ENCODE measurements around the gene TTBK2. TPM values are rescaled to one million over a fixed set of nuclear protein-coding genes. Genes with fewer than 3 reads are reported as not detected.

The TTBK2 gene
- total and polyA plus RNA-seq, 10 of the 15 experiments (the other 5 are each of a cell fraction or from before 2014, with no cell fraction given): 0.66 to 9.1 (median 3.7) TPM

- ATAC-seq (peak; percentile 31), DNase-seq (ENCODE audit: low read depth, low spot score) (no peak), FAIRE-seq (peak; percentile 52)
- H3K27me3 ChIP-seq (replicated peaks in 1 of 2; ENCODE audit: control insufficient read depth in 2 of 2, insufficient read depth in 2 of 2, low read length in 1 of 2): no peaks in the 10 kb centered on the region
- POLR2A ChIA-PET: interaction anchor here (0.6 kb wide), 1 partner anchor 416 kb away, joined by 4 read pairs; no protein-coding TSS in a partner anchor
- in situ Hi-C loops (cut with MboI): loop anchor here (10.0 kb wide), 1 partner anchor 217 kb away; no protein-coding TSS in a partner anchor
- intact Hi-C loops (cut with micrococcal nuclease; ENCODE audit: unreplicated experiment): loop anchor here (10.0 kb wide), 1 partner anchor 187 kb away; the partner anchor contains the start of gene CDAN1
- peak overlapping the region; percentile 99 for H2AFZ ChIP-seq (ENCODE audit: control insufficient read depth, low read depth, low read length)
- H3K4me2 ChIP-seq (ENCODE audit: control insufficient read depth, insufficient read depth): peak overlapping the region; percentile 95
- CTCF ChIA-PET: interaction anchor here (0.6 to 1.8 kb wide), 5 partner anchors 50 to 366 kb away, joined by 3 to 6 read pairs (median 3); no protein-coding TSS in a partner anchor
- 10% methylated on average over 19 of the region's 19 CpGs for WGBS (ENCODE audit: insufficient coverage, insufficient replicate concordance, low lambda C conversion rate, missing lambda C conversion rate)
- H3K9ac ChIP-seq (ENCODE audit: control insufficient read depth, insufficient read depth, low read length): 0 out of 2 replicates have a peak overlapping the region, but pooled peaks have one; percentile 16
- H3K27ac ChIP-seq (ENCODE audit: control insufficient read depth, insufficient read depth): no peak overlapping the region
- SMC1A ChIA-PET (ENCODE audit: uncharacterized antibody, unreplicated experiment): interaction anchor here (0.7 to 1.4 kb wide), 5 partner anchors 101 to 523 kb away, joined by 3 to 4 read pairs (median 3); no protein-coding TSS in a partner anchor
- no peaks in the 10 kb centered on the region for H4K20me1 ChIP-seq (ENCODE audit: control insufficient read depth, insufficient read depth)
- peak; percentile 91; the same call in 1 of the 2 replicates for TF ChIP-seq ZBED1 (IDR thresholded peaks at IDR 0.05; ENCODE audit: borderline replicate concordance)
- TF ChIP-seq RUNX3 (IDR thresholded peaks at IDR 0.05; ENCODE audit: low read length): peak; percentile 1; the same call in 1 of the 2 replicates
- TF ChIP-seq CEBPZ (IDR thresholded peaks at IDR 0.05; ENCODE audit: low read depth, low read length): no peak
- peaks cover 7% of the 10 kb centered on the region for H3K4me1 ChIP-seq (ENCODE audit: control insufficient read depth, insufficient read depth, low read length)
- H3K79me2 ChIP-seq (ENCODE audit: control insufficient read depth, insufficient read depth, low read length): peaks cover 29% of the 10 kb centered on the region
- BruUV-seq (replicated peaks): no TSS peak
- peak overlapping the region; percentile 75 for H3K4me3 ChIP-seq
- H3K9me3 ChIP-seq (replicated peaks; ENCODE audit: control insufficient read depth, insufficient read depth, low read length): no peaks in the 10 kb centered on the region; the same call in 2 of the 3 replicates
- RAD21 ChIA-PET (ENCODE audit: unreplicated experiment): interaction anchor here (1.4 kb wide), 1 partner anchor 217 kb away, joined by 8 read pairs; no protein-coding TSS in a partner anchor
- H3K36me3 ChIP-seq (ENCODE audit: control insufficient read depth in 2 of 2, insufficient read depth in 2 of 2, low read length in 1 of 2): no peaks in the 10 kb centered on the region
Measured at GRCh38 chr15:42921342-42921731, 759 bp upstream of the TTBK2 start.
